ENCODE measurements around the gene ALCAM.

The ALCAM gene

DNA sequence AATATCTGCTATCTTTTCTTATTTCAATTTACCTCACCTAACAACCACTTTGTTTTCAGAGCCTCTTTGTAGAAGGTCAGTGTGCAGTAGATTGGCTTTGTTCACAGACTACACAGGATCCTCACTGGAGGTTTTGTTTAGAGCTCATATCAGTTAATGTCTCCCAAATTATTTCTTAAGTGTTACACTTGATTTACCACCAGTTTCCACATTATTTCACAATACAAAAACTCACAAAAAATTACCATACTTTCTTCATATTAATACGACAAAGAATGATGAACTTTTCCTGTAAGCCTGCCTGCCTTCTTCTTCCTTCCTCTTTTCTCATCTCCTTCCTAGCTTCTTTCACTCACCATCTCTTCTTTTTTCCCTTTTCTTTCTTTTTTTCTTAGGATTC lies 133.3 kb downstream of the ALCAM start:
- DNase-seq = no peak

DNA sequence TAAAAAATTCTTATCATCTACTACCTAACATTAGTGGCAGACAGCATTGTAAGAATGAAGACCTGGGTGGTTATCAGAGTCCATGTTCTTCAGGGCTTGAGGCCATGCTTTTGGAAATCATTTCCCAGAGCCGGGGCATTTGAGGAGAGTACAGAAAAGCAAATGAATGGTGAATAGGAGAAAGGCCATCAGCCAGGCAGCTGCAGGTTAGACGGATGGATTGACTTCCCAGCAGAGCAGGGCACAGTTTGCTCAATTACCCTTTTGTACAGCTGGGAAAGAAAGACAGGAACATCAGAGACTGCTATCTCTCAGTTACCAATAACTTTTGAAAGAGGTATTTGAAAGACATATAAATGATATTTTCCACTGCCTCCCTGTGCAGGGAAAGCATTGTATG lies 135.6 kb downstream of the ALCAM start:
- no peak for DNase-seq

DNA sequence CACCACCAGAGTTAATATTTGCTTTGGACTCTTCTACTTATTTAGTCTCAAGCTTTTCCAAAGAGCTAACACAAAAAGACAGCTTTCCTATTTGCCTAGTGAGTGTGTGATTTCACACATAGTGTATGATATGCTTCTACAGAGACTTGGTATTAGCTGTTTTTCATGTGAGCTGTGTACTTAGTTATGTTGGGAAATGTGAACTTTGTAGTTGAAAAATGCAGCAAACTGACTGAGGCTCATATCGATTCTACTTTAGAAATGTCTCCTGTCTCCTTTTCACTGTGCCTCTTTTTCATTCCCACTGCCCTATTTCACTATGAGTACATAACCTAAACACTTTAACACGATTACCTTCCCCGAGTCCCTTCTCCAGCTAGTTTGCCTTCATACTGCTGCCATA lies 136.5 kb downstream of the ALCAM start:
- DNase-seq = no peak

DNA sequence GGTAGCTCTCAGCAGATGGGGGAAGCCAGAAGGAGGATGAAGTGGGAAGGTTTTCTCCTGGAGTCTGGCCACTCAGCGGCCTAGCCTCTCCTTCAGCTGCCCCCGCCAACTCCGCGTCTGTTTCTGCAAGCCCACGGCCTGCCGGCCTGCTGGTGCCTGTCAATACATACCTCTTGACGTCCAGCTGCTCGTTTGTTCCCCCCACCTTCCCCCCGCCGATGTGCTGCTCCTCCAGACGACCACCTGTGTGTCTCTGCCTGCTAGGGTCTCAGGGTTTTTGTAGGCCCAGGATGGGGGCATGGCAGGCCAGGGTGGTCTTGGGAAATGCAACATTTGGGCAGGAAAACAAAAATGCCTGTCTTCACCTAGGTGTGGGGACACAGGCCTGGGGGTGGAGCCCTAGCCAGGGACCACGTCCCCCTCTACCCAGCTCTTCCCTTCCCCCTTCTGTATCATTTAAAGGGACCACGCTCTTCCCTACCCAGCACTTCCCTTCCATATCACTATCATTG lies 137.8 kb downstream of the ALCAM start:
- no peak for DNase-seq

DNA sequence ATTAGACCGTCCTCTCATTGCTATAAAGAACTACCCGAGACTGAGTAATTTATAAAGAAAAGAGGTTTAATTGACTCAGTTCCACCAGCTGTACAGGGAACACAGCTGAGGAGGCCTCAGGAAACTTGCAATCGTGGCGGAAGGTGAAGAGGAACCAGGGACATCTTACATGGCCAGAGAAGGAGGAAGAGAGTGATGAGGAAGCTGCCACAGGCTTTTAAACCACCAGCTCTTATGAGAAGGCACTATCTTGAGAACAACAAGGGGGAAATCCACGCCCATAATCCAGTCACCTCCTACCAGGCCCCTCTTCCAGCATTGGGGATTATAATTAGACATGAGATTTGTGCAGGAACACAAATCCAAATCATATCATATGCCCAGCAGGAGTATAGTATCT lies 138.5 kb downstream of the ALCAM start:
- no peak for DNase-seq

DNA sequence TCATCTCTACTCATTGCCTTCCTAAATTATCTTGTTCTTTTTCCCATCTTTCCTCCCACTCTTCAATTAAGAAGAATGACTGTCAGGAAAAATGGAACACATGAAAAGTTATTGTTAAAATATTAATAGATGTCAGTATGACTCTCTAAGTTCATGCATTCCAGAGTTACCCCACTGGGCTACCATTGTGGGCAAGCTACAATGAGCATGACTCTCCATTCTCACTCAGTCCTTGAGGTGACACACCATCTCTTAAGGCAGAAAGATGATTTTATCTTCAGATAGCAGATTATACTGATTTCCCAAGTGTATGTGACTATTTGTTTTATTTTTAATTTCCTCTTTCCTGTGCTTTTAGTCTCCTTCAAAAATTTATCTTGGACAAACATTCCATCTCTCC lies 144.3 kb downstream of the ALCAM start:
- DNase-seq = no peak

DNA sequence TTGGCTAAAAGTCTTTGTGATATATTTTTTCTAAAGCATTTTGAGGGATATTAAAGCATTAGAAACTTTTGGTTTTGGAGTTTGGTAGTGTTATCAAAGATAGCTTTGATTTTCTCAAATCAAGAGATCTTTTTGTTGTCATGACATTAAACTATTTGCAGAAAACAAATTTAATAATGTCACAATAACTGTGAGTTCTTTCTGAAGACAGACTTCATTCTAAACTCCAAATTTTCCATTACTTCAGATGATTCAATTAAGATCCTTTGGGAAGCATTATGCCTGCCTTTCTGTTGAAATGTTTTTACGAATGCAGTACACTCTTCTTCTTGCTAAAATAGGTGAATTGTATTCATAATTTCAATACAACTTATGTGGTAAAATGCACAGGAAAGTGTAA lies 145.4 kb downstream of the ALCAM start:
- no peak for DNase-seq

DNA sequence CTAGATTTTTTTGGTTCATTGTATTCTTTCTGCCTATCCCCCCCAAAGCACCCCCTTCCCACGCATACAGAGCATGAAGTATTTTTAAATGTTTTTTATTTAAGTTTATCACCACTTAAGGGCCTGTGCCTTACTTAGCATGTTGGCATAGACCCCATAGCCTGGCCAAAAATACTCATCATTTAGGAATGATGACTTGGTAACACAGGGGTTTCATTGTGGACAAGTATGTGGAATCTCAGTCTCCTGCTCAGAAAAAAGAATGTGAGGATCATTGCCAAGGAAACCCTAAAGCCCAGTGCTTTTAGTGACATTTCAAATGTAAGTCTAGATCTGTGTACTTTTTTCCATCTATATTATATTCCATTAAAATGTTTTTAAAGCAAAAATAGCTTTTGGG lies 146.3 kb downstream of the ALCAM start:
- no peak for DNase-seq

DNA sequence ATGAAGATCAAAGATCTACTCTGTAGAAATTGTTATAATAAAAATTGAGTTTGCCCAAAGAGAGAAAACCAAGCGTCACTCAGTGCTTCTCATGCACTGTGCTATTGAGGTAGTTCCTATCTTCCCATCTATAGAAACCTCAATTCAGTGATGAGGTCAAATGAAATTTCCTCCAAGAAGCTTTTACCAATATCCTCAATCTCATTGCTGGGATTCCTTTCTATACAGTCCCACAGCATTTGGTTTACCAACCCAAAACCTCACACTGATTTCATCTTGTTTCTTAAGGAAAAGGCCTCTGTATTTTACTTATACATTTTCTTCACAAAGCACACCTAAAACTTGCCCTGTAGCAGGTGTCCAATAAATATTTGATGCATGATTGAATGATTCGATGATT lies 147.2 kb downstream of the ALCAM start:
- no peak for DNase-seq

DNA sequence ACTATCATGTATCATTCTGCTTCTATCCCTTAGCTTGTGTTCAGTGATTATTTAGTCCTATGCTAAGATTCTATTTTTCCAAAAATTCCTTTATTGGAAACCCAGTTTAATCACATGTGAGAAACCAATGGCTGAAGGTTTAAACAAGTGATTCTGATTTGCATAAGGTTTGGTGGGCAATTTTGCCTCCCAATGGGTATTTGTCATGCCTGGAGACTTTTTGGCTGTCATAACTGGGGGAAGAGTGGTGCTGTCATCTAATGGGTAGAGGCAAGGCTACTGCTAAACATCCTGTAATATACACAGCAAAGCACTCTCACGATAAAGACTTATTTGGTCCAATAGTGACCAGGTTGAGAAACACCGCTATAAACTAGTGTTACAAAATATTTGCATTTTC lies 148.7 kb downstream of the ALCAM start:
- no peak for DNase-seq

DNA sequence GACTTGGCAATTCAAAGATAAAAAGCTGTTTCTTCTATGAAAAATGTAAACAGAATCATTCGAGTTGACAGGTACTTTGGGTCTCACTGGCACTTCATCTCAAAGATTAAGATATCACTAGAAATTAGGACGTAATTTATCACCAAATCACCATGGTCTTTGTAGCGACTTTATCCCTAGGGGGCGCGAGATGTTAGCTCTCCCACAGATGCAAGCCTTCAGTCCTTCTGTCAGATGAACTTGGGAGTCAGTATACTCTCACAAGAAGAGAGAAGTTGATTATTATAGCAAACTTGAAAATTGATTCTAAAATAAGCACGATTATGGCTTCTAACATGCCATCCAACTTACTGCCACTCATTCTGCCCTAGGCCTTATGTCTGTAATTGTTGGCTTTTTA lies 150.3 kb downstream of the ALCAM start:
- DNase-seq = no peak

DNA sequence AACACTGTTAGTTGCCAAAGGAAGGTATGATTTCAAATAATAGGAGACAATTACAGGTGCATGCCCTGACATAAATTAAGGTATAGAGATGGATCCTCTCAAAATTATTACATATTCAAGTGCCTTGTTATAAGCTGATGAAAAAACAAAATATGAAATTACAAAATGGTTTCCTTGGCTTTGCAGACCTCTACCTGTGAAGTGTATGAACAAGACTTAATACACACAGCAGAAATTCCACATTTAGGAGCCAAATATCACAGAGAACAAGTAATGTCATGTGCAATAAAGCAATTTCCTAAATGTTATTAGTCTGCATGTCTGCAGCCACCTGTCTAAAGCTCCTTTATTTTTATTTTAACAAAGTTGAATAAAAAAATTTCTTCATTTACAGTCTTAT lies 151.5 kb downstream of the ALCAM start:
- no peak for DNase-seq

DNA sequence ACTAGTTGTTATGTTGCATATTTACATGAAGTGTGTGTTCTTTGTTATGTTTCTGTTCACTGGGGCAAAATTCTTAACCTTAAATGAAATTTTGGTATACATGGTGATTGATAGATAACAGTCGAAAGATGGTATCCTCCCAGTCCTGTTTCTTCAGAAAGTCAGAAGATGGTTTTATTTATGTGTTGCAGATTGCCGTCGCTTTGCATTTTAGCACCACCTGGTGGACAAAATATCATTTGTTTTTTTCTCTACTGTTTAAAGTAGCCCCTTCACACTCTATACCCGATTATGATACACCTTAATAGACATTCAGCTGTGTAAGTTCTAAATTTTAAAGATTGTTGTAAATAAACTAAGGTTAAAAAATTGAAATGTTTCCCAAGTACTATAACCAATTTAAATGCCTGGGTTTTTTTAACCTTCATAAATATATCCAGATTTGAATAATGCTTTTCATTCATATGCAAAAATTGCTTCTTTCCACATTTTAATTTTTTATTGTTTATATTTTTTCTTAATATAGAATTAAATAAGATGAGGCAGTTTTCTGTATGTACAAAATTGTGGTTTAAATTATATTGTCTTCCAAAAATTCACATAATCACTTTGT lies 152.2 kb downstream of the ALCAM start:
- peak; percentile 70 for DNase-seq

DNA sequence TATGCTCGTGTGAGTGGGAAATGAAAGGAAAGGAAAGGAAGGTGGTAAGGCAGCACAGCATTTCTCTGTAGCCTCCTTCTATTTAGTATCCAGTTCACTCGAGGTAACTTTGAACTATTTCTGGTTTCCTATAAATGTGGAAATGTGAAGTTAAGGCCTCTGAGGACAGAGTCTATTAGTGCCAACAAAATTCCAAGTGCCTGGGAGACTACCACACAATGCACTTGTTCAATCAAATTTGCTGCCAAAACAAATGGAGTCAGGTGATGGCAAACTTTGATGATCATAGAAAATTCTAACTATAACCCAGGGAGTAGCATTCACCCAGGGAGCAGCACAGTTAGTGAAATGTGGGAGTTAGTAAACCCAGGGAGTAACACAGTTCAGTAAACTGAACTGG lies 155.1 kb downstream of the ALCAM start:
- no peak for DNase-seq

DNA sequence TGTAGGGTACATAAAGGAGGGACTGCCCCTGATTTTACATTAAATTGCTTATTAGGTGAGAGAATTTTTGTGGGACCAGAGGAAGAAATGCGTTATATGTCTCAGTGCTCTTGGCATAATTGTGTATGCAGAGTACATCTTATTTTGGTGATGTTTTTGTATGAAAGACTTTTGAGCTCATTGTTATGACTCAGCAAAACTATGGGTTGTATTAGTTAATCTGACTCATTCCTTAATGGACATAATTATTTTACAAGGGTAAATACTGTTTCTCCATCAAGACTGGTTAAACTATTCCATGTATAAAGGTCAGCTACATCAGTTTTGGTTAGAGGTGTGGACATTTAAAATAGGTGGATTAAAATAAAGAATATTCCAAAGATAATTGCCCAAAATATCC lies 156.8 kb downstream of the ALCAM start:
- no peak for DNase-seq

DNA sequence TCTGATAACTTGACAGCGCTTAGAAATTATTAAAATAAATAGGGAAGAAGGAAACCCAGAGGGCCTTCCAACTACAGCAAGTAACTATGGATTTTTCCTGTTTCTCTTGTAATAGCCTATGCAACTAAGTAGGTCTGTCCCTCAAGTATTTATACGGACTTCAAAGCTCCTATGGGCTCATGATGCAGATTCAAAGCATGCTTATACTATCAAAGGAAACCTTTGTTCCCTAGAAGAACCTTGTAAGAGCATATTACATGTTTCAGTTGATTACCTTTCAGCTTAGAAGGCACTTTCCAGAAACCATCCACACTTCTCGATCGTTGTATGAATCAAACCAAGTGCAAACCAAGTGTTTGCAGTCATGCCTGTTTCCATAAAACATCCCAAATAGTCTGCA lies 158.8 kb downstream of the ALCAM start:
- DNase-seq = no peak

DNA sequence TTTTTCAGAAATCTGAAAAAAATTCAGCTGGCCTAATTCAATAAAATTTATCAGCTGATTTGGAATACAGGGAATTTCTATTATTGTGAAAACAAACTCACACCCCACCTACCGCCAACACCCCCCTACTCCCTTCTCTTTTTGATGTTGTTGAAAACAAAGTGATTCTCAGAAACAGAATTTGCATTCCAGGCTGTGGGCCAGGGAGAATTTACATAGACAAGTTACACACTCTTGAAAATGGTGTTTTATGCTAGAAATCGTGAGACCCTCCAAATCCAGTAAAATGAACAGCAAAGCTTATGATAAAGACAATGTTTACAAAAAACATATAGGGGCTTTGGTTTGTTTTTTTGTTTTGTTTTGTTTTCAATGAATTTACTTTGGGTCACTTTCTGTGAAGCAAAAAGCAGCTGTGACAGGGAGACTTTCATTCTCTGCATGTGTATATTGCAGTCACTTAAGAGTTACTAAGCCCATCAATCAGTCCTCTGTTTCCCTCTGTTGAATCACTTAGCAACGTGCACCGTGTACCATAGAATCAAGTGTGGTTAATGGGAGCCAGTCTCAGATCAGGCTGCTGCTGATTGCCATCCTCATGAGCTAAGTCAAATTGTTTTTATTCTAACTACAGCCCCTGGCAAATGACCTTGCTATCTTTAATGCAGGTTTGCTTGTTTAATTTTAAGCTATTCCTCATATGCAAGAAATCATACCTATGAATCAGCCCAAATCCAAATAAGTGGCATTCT lies 159.8 kb downstream of the ALCAM start:
- no peak for DNase-seq

DNA sequence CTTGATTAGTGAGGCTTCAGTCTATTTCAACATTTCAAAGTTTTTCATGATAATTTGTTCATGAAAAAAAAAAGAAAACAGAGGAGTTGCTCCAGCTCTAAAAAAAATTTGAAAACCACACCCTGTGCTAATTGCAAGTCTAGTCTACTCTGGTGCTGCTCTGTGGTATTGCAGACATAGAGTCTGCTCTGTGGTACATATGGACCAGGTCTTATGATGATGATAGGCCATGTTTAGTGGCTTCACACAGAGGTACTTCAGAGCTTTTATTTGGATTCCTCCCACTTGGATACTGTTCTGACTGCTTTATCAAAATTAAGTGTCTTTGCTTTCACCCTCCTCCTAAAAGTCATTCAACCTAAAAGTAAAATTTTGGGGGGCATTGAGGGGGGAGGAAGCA lies 160.8 kb downstream of the ALCAM start:
- peak; percentile 6 for DNase-seq

DNA sequence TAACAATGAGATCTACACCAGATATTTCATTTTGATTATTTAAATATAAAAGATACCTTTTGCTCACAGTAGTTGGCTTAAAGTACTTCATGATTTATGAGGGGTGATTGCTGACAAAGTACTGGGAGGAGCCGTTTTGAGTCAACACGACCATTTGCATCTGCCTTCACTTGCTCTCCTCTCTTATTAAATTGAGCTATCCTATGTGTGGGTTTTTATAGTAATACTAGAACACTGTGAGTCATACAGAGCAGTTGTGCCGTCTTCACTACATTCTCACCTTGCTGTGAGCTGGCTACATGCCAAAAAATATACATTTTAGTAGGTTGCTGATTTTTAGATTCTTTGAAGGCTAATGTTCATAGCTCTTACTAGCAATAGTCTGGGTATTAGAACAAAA lies 161.2 kb downstream of the ALCAM start:
- DNase-seq = peak; percentile 70

DNA sequence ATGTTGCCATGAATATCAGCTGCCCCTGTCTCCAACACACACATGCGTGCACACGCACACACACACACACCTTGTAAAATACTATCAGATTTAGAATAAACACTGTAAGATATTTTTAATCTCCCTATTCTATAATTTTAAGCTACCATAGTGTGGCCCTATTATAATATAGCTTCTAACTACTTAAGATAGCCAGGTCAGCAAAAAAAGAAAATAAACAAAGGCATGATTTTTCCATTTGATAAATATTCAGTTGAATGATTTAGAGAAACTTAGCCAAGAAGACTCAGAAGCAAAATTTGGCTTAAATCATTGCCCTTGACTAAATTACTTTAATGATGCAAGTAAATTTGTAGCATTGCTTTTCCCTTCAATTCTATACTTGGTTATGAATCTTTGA lies 162.2 kb downstream of the ALCAM start:
- DNase-seq = no peak

DNA sequence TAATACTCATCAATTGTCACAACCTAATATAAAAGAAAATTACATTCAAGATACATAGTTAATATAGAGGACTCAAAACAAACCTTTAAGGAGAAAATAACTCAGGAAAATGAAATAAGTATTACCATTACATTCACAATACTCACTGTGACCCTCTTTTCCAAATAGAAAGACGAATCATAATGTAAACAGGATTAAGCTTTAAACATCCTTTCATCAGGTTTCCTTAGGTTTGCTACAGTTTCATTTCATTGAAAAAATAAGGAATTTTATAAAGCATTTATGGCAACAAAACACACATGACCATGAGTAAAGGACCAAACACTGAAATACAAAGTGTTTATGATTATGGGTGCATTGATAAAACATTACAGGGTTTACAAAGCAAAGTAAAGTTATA lies 162.7 kb downstream of the ALCAM start:
- no peak for DNase-seq

DNA sequence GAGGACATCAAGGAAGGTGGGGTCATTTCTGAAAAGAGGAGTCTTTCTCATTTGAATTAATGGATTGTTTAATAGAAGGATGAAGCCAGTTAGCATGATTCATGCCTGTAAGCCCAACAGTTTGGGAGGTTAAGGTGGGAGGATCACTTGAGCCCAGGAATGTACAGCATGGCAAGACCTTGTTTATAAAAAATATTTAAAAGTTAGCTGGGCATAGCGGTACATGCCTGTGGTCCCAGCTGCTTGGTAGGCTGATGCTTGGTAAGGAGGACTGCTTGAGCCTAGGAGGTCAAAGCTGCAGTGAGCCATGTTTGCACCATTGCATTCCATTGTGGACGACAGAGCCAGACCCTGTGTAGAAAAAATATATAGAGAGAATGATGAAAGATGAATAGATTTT lies 165.5 kb downstream of the ALCAM start:
- DNase-seq = no peak

DNA sequence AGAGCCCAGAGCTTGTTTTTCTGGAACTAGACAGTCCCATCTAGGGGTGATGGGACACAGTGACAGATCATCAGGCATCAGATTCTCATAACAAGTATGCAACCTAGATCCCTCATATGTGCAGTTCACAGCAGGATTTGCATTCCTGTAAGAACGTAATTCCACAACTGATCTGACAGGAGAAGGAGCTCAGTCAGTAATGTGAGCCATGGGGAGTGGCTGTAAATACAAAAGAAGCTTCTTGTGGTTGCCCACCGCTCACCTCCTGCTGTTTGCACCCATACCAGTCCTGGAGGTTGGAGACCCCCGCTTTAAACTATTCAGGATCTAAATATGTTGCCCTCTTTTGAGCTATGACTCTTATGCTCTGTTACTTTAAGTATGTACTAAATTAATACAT lies 167.3 kb downstream of the ALCAM start:
- DNase-seq = no peak

DNA sequence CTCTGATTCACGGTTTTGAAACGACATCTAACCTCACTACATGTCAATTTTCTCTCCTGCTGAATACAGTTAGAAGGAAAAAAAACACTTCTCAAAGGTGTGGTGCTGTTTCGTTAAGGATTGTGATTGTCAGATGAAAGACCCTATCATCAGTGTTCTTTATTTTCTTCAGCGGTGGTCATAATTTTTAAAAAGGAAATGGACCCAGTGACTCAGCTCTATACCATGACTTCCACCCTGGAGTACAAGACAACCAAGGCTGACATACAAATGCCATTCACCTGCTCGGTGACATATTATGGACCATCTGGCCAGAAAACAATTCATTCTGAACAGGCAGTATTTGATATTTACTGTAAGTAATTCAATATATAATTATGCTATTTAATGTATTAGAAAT lies 167.8 kb downstream of the ALCAM start:
- DNase-seq = no peak

Data from activated CD4-positive, alpha-beta T cell treated with anti-CD3 and anti-CD28 coated beads, Interleukin-2, Interleukin-6, amounts not matched to agents 100 ng/mL and 50 ng/mL, durations not matched to agents 16 hours and 8 hours (primary cell).